Neural cell (in vitro differentiated cells): ENCODE measurements around the gene NRDC.

ENCODE experiments used
- MXI1 ChIP-seq: fragments of 450-650 bp; conservative IDR thresholded peaks from 2 replicates; pipeline ENCODE4 v1.6.1; 2014; ENCODE audit warnings: antibody characterized with exemption, mild to moderate bottlenecking; ENCODE audit not compliant: poor library complexity, severe bottlenecking
- TF ChIP-seq, protein P1 (sequence below): fragments of 450-650 bp; IDR thresholded peaks from 2 replicates; pipeline ENCODE4 v1.5.1; 2014; ENCODE audit warnings: antibody characterized with exemption, mild to moderate bottlenecking, moderate library complexity; ENCODE audit not compliant: poor library complexity, severe bottlenecking

DNA sequence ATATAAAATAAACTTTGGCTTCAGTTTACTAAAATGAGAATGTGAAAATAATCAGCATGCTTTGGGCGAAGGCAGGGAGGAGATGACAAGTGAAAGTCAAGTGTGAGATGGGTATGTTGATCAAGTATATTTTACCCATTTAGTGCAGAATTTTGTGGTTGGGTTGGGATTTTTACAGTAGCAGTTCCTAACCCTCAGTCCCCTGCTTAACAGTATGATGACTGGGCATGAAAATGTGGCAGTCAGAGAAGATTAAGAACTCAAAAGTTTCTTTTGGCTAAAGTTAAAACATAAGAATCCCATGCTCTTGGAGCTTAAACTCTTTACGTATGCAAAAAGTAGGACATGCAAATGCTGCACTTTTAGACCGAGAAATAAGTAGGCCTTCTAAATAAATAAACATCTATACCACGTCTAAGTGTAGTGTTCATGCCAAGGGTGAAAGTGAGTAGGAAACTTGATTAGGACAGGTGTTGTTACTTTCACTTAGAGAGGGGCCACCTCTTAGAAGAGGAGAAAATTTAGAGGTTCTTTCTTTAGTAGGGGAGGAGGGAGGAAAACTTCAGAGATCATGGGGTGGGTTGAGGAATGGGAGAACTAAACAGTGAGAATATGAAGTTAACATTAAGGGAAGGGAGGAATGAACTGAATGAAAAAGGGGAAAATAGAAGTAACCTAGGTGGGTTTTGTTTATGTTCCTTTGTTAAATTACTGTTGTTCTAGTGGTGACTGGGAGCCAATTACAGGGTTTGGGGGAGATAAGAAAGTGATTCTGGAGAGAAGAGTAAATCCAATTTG, 133.8 kb downstream of the NRDC start:
- TF ChIP-seq, protein P1, sequence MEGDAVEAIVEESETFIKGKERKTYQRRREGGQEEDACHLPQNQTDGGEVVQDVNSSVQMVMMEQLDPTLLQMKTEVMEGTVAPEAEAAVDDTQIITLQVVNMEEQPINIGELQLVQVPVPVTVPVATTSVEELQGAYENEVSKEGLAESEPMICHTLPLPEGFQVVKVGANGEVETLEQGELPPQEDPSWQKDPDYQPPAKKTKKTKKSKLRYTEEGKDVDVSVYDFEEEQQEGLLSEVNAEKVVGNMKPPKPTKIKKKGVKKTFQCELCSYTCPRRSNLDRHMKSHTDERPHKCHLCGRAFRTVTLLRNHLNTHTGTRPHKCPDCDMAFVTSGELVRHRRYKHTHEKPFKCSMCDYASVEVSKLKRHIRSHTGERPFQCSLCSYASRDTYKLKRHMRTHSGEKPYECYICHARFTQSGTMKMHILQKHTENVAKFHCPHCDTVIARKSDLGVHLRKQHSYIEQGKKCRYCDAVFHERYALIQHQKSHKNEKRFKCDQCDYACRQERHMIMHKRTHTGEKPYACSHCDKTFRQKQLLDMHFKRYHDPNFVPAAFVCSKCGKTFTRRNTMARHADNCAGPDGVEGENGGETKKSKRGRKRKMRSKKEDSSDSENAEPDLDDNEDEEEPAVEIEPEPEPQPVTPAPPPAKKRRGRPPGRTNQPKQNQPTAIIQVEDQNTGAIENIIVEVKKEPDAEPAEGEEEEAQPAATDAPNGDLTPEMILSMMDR: no peak
- TF ChIP-seq MXI1: no peak
